ENCODE measurements around the gene MTIF3.

The MTIF3 gene

GRCh38 chr13:27389891-27390290 is 60.5 kb downstream of the MTIF3 start:
- no peak for TF ChIP-seq CTCF (IDR thresholded peaks at IDR 0.05; ENCODE audit: extremely low read depth, missing control alignments)
- DNase-seq (ENCODE audit: low spot score), result no peak

- TF ChIP-seq CTCF (IDR thresholded peaks at IDR 0.05; ENCODE audit: extremely low read depth, missing control alignments), result no peak
- no peak for DNase-seq (ENCODE audit: low spot score)
These were observed 62.1 kb downstream of the MTIF3 start for GRCh38 chr13:27388241-27388640.
